Sigmoid colon (tissue), 7 donors: Measurements from ENCODE around the gene TUT4. TPM values are rescaled to one million over a fixed set of nuclear protein-coding genes. Genes with fewer than 3 reads are reported as not detected.

Source experiments
- DNase-seq: peaks from one replicate; pipeline ENCODE4 v3.0.0-alpha.2; 2019
- H3K27ac ChIP-seq, 4 donors: fragments of 200-600 bp; sonication (generic); one replicate each; pipeline ENCODE4 v1.5.1; 2016 to 2019; ENCODE audit warnings: mild to moderate bottlenecking in 1 of 4
- H3K27me3 ChIP-seq, 3 donors: fragments of 200-600 bp; sonication (generic); one replicate each; pipeline ENCODE4 v1.5.1; 2019; ENCODE audit warnings: mild to moderate bottlenecking in 1 of 3
- H3K36me3 ChIP-seq, 4 donors: fragments of 200-600 bp; sonication (generic); one replicate each; pipeline ENCODE4 v1.5.1; 2016 to 2019
- H3K4me1 ChIP-seq, 4 donors: fragments of 200-600 bp; sonication (generic); one replicate each; pipeline ENCODE4 v1.5.1; 2017 to 2019
- H3K4me3 ChIP-seq, 4 donors: fragments of 200-600 bp; sonication (generic); one replicate each; pipeline ENCODE4 v1.5.1; 2017 to 2019; ENCODE audit warnings: mild to moderate bottlenecking in 2 of 4, moderate library complexity in 1 of 4
- H3K9me3 ChIP-seq, 4 donors: fragments of 200-600 bp in 3 of 4; sonication (generic) in 3 of 4; one replicate each; pipeline versions ENCODE4 v1.5.1 to v1.6.1; 2013 to 2019
- EP300 ChIP-seq, 4 donors: sonication (generic); formaldehyde crosslinking; IDR thresholded peaks; one replicate each; pipeline ENCODE4 v1.6.1; 2017; ENCODE audit warnings: antibody characterized with exemption in 4 of 4
- POLR2A ChIP-seq, 2 donors: fragments of 450-650 bp; IDR thresholded peaks; one replicate each; pipeline ENCODE4 v1.6.1; 2016; ENCODE audit warnings: antibody characterized with exemption in 2 of 2, mild to moderate bottlenecking in 2 of 2, moderate library complexity in 2 of 2
- POLR2AphosphoS5 ChIP-seq, 4 donors: sonication (generic); formaldehyde crosslinking; IDR thresholded peaks; one replicate each; pipeline ENCODE4 v1.6.1; 2017; ENCODE audit warnings: antibody characterized with exemption in 4 of 4
- WGBS, 2 donors: extraction: QIAGEN DNeasy Blood & Tissue Kit; methylation state at CpG; one replicate each; pipeline ENCODE4 v1.1.7; 2013; 5-methylcytosine and 5-hydroxymethylcytosine counted together
- intact Hi-C: fragments of 100-400 bp; cut with DNase I; formaldehyde crosslinking; loops from one replicate; pipeline ENCODE4 v1.15.1; 2023
- polyA plus RNA-seq, 3 donors: library from polyadenylated mRNA; stranded (reverse); fragments of 200-250 nt; gene quantifications; one replicate each; pipeline ENCODE4 v1.2.3, GENCODE V29; 2013
- total RNA-seq, 4 donors: library from RNA; depleted of rRNA; stranded (reverse); fragments of >200 nt; gene quantifications; one replicate each; pipeline ENCODE4 v1.1.0, GENCODE V29; 2016
- TF ChIP-seq, protein P1 (sequence below), 4 experiments: fragments of 450-650 bp in 3 of 4; fragments of 200-600 bp in 1 of 4; IDR thresholded peaks; one replicate each; pipeline ENCODE4 v1.5.1; 2016 to 2019; ENCODE audit warnings: antibody characterized with exemption in 4 of 4, mild to moderate bottlenecking in 3 of 4, moderate library complexity in 2 of 4
- donor health status: healthy with polysubstance abuse.
- donor health status: Bipolar disorder and iron deficiency.
- donor health status: healthy.

The TUT4 gene
- total and polyA plus RNA-seq, 7 donors = 3.2 to 66.9 (median 50.4) TPM

DNA sequence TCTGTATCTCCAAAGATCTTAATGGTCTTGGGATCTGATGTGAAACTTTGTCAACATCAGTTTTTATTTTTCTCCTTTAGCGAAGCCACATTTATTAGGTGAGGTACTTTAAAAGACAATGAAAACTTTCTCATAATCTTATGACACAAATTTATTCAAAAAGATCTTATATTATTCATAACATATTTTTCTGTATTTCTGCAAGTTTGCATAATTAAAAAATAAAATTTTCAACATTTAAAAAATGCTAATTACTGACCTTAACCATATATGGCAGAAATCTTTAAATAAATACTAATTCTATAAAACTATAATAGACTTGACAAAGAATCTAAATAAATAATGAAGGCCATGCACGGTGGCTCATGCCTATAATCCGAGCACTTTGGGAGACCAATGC, 75.9 kb downstream of the TUT4 start:
- DNase-seq = no peak
- Histone ChIP-seq H3K27ac (no peak overlapping the region), H3K9me3 (no peaks in the 10 kb centered on the region), H3K4me3 (no peak overlapping the region), H3K4me1 (no peaks in the 10 kb centered on the region), H3K27me3 (no peaks in the 10 kb centered on the region), H3K36me3 (peaks cover 0 to 28% (median 0%) of the 10 kb centered on the region in 4 donors)
- TF ChIP-seq, protein P1, sequence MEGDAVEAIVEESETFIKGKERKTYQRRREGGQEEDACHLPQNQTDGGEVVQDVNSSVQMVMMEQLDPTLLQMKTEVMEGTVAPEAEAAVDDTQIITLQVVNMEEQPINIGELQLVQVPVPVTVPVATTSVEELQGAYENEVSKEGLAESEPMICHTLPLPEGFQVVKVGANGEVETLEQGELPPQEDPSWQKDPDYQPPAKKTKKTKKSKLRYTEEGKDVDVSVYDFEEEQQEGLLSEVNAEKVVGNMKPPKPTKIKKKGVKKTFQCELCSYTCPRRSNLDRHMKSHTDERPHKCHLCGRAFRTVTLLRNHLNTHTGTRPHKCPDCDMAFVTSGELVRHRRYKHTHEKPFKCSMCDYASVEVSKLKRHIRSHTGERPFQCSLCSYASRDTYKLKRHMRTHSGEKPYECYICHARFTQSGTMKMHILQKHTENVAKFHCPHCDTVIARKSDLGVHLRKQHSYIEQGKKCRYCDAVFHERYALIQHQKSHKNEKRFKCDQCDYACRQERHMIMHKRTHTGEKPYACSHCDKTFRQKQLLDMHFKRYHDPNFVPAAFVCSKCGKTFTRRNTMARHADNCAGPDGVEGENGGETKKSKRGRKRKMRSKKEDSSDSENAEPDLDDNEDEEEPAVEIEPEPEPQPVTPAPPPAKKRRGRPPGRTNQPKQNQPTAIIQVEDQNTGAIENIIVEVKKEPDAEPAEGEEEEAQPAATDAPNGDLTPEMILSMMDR (IDR thresholded peaks at IDR 0.05) = no peak
- TF ChIP-seq EP300 (IDR thresholded peaks at IDR 0.05) (no peak), POLR2AphosphoS5 (IDR thresholded peaks at IDR 0.05) (no peak), POLR2A (IDR thresholded peaks at IDR 0.05) (no peak)
- 91 to 92% methylated on average over 3 of the region's 3 CpGs for WGBS, 2 donors
- intact Hi-C loops = no loop called here

DNA sequence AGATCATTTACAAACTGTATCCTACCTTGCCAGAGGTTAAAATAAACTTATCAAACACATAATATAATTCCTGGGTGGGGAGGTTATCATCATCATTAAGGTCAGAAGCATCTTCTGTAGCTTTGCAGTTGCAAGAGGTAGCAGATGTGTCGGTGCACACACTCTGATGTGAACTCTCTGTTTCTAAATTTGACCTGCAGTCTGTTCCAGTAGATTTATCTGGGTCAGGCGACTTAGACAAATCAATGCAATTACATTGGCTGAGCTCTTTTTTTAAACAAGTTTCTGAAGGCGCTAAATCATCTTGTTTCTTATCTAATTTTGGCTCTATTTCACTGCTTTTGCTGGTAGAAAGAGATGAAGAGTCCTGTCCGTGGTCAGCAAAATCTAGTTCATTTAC, 78.1 kb downstream of the TUT4 start:
- 95 to 96% methylated on average over 4 of the region's 4 CpGs for WGBS, 2 donors
- H3K36me3 ChIP-seq = peaks cover 0 to 28% (median 0%) of the 10 kb centered on the region in 4 donors
- H3K4me1 ChIP-seq = no peaks in the 10 kb centered on the region
- DNase-seq = no peak
- no peaks in the 10 kb centered on the region for H3K9me3 ChIP-seq
- H3K27ac ChIP-seq = no peak overlapping the region
- H3K27me3 ChIP-seq = no peaks in the 10 kb centered on the region
- TF ChIP-seq POLR2A (IDR thresholded peaks at IDR 0.05) (no peak), EP300 (IDR thresholded peaks at IDR 0.05) (no peak)
- intact Hi-C loops = no loop called here
- H3K4me3 ChIP-seq = no peak overlapping the region

DNA sequence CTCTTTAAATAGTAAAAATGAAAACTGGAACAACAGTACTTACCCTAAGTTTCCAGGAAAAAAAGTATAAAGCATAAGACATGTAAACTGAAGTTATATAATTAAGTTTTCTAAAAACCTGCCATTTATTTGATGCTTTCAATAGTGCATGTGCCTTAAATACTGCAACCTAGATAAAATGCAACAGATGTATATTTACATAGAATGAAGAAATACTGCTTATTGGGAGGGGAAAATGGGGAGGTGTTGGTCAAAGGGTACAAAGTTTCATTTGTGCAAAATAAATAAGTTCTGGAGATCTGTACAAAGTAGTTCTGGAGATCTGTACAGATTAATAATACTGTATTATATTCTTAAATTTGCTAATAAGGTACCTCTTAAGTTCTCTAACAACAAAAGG, 79.9 kb downstream of the TUT4 start:
- Histone ChIP-seq H3K27me3 (no peaks in the 10 kb centered on the region), H3K4me3 (no peak overlapping the region), H3K27ac (no peak overlapping the region), H3K4me1 (no peaks in the 10 kb centered on the region), H3K36me3 (peaks cover 0 to 28% (median 0%) of the 10 kb centered on the region in 4 donors), H3K9me3 (no peaks in the 10 kb centered on the region)
- intact Hi-C loops = no loop called here
- no peak for DNase-seq
- TF ChIP-seq POLR2A (IDR thresholded peaks at IDR 0.05) (no peak), EP300 (IDR thresholded peaks at IDR 0.05) (no peak), POLR2AphosphoS5 (IDR thresholded peaks at IDR 0.05) (no peak)
- TF ChIP-seq, protein P1 (IDR thresholded peaks at IDR 0.05) = no peak

DNA sequence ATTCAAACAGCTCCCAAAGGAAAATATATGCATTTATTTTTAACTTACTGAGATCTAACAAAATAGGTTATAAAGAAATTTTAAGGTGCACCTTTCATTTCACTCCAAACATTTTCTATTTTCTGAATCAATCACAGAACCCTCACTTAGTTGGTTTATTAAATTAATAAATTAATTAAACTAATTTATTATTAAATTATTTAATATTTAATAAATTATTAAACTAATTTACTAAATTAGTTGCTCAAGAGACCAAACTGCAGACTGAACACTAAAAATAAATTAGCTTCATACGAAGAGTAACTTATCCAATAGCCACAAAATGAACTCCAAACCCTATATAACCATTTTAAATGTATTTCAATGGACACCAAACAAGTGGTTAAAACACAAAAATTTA, 80.5 kb downstream of the TUT4 start:
- no peaks in the 10 kb centered on the region for H3K9me3 ChIP-seq

DNA sequence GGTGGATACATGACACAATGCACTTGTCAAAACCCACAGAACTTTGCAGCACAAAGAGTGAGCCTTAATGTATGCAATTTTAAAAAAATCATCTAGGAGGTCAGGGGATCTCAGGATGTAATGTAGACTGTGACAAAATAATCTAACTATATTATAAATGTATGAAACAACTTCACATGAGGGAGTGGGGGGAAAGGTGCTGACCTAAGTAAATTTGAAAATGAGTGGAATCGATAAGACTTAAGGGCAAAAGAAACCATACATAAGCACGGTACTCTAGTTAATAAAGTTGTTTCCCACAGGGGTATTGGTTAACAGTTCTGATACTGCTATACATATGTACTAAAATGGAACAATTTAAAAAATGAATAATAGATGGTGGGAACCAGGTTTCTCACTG, 83.8 kb downstream of the TUT4 start:
- WGBS, 2 donors = 97% methylated on average over 2 of the region's 2 CpGs

More for the DNA sequence above, 80.5 kb downstream of the TUT4 start:
- Histone ChIP-seq H3K27ac (no peak overlapping the region), H3K4me3 (no peak overlapping the region), H3K36me3 (peaks cover 0 to 22% (median 0%) of the 10 kb centered on the region in 4 donors), H3K27me3 (no peaks in the 10 kb centered on the region), H3K4me1 (no peaks in the 10 kb centered on the region)
- TF ChIP-seq POLR2A (IDR thresholded peaks at IDR 0.05) (no peak), EP300 (IDR thresholded peaks at IDR 0.05) (no peak), POLR2AphosphoS5 (IDR thresholded peaks at IDR 0.05) (no peak)
- TF ChIP-seq, protein P1 (IDR thresholded peaks at IDR 0.05) = no peak
- WGBS, 2 donors = 90 to 94% methylated on average over 1 of the region's 1 CpG
- intact Hi-C loops = no loop called here
- no peak for DNase-seq

More for the DNA sequence above, 83.8 kb downstream of the TUT4 start:
- peaks cover 0 to 6% (median 0%) of the 10 kb centered on the region in 4 donors for H3K36me3 ChIP-seq
- DNase-seq = no peak
- no peak overlapping the region for H3K4me3 ChIP-seq
- no peaks in the 10 kb centered on the region for H3K27me3 ChIP-seq
- intact Hi-C loops = no loop called here
- TF ChIP-seq POLR2A (IDR thresholded peaks at IDR 0.05) = no peak
- no peak for TF ChIP-seq EP300 (IDR thresholded peaks at IDR 0.05)
- TF ChIP-seq, protein P1 (IDR thresholded peaks at IDR 0.05) = no peak
- TF ChIP-seq POLR2AphosphoS5 (IDR thresholded peaks at IDR 0.05) = no peak
- H3K9me3 ChIP-seq = no peaks in the 10 kb centered on the region
- H3K4me1 ChIP-seq = no peaks in the 10 kb centered on the region
- H3K27ac ChIP-seq = no peak overlapping the region
